Stimulated activated CD4-positive, alpha-beta T cell treated with anti-CD3 and anti-CD28 coated beads, TNF-alpha, amount 100 ng/mL, for 4 hours (primary cell): Measurements from ENCODE around the gene ZBTB25.

ENCODE experiments used
- DNase-seq, 3 experiments: peaks; one replicate each; pipeline ENCODE4 v3.0.0-alpha.2; 2020; ENCODE audit warnings: low read depth in 3 of 3

Gene ZBTB25

GRCh38 chr14:64475585-64476273 lies 27.9 kb downstream of the ZBTB25 start:
- DNase-seq: no peak

- no peak for DNase-seq
Measured at GRCh38 chr14:64474698-64475097, 28.9 kb downstream of the ZBTB25 start.

DNA sequence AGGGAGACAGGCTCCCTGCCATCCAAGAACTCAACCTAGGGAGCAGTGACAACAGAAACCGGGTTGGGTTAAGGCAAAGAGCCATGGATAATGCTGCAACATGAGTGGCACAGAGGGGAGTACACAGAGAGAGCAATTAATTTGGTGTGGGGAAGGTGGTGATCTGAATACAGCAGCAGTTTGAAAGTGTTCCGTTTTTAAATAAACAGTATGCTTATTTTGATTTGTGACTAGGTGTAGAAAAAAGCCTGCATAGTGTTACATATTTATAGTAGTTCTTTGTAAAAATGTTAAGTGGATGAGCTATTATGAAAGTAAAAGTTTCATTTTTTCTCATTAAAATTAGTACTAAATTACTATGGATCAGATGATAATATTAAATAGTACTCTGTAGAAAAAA lies 29.6 kb downstream of the ZBTB25 start:
- DNase-seq: no peak

DNA sequence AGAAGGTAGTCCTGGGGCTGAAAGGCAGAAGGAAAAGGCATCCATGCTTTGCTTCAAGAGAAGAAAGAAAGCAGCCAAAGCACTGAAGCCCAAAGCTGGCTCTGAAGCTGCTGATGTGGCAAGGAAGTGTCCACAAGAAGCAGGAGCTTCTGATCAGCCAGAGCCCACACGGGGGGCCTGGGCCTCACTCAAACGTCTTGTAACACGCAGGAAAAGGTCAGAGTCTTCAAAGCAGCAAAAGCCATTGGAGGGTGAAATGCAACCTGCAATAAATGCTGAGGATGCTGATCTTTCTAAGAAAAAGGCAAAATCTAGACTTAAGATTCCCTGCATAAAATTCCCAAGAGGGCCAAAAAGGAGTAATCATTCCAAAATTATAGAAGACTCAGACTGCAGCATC lies 35.2 kb downstream of the ZBTB25 start:
- DNase-seq: no peak

DNA sequence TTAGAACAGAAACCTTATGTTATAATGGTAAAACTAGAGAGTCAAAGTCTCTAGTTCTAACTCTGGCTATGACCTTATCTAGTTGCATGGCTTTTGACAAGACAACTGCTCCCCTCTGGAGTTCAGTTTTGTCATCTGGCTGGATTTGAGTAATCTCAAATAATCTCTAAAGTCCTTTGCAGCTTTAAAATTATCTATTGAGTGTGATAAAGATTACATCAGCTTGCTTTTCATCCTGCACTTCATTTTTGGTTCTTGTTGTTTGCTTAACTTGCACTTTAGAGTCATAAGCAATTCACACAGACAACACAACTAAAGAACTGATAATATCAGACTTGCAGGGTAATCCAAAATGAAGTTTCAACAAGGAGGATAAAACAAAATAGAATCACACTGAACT lies 36.1 kb downstream of the ZBTB25 start:
- no peak for DNase-seq

- no peak for DNase-seq
Measured at GRCh38 chr14:64467101-64467500, 36.5 kb downstream of the ZBTB25 start.

DNA sequence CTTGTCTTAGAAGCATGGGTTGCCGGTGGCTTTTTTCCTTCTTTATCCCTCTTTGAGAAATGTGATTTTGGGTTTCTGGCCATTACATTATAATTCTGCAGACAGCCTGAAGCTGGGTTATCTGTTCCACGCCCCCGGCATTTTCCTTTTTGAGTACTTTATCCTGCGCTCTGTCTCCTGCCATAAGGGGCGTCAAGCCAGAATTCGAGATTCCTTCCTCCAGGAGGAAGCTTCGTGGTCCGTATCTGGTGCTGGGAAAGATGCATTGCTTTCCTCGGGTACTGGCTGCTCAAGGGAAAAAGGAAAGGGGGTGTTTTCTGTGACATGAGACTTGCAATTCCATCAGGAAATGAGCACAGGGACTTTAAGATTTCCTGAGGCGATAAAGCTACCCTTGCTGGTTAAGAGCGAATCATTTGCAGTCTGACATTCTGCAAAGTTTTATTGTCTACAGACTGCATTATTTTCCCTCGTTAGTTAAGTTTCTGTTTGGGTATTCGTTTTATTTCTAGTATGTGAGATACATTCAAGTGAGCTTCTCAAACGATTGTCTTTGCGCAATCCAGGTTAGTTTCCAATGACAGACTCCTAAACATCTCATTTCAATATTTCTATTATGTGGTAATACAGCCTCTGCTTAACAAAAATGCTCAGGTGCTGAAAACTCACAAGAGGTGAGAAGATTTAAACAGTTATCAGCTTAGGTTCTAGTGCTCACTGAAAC lies 37.6 kb downstream of the ZBTB25 start:
- DNase-seq: no peak

DNA sequence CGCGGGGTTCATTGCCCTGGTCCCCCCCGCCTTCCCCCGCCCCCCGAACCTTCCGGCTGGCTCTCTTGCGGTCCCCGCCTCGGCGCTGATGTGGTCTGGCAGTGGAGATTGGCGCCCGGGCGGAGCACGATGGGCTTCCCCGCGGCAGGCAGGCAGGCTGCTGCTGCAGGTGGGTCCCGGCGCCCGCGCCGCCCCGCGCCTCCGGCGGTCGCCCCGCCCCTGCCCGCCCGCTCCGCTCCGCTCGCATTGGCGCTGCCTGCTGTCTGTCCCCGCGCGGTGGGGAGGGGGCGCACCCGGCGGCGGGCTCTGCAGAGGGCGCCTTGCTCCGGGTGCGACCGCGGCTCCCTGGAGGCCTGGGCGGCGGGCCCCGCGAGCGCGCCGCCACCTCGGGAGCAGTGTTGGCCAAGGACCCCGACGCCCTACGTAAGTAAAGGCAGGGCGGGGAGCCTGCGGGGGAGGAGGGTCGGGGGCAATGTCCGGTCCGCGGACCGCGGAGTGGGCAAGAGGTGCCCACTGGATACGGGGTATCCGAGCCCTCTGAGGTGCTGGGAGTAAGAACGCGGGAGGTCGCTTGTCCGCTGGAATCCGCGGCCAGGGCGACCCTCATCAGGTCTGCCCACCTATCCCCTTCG lies 38.3 kb downstream of the ZBTB25 start, which contains the start of gene AKAP5:
Gene AKAP5, plus strand, starts transcription at position 309 of the 632 bp plus-strand sequence. CDS start 2,896 bp downstream, outside the sequence.
- peak; percentile 33 to 38 (median 36) for DNase-seq

- DNase-seq: no peak
Measured at GRCh38 chr14:64464651-64465050, 39.0 kb downstream of the ZBTB25 start.

DNA sequence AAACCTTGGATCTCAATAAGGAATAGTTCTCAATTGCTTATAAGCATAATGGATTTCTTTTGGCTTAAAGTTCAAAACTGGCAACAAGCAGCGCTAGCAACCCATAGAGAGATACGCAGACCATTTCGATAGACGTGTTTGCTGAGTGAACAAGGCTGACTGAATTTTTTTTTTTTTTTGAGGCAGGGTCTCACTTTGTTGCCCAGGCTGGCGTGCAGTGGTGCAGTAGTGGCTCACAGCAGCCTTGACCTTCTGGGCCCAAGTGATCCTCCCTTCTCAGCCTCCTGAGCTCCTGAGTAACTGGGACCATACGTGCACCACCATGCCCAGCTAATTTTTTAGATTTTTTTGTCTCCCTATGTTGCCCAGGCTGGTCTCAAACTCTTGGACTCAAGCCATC lies 39.8 kb downstream of the ZBTB25 start:
- DNase-seq: no peak

- DNase-seq: no peak
Measured at GRCh38 chr14:64463195-64463594, 40.4 kb downstream of the ZBTB25 start.

- DNase-seq: no peak
Measured at GRCh38 chr14:64461221-64461620, 42.4 kb downstream of the ZBTB25 start.

DNA sequence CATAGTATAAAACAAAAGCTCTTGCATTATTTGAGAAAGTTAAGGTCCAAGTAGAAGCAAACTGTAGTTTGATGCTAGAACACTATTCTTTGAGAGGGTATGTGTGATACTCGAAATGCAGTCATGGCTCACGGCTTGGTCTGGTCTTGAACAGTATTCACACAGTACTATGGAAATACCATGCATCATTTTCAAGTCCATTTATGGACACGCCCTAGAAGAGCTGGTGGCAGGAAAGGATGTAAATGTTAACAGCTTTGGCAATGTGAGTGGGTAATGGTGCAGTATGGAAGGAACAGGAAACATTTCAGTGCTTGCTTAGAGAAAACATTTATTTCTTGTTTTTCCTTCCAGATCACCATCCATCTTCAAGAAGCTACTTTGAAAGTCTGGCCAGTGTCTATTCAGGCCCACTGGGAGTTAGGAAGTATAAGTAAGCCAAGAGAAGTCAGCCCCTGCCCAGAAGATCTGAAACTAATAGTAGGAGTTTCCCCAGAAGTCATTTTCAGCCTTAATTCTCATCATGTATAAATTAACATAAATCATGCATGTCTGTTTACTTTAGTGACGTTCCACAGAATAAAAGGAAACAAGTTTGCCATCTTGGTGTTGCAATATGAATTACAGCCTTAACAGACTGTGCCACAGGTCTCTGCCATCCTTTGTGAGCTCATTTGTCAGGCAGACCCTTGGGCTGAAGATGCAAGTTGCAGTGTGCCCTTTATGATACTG lies 44.1 kb downstream of the ZBTB25 start:
- DNase-seq: no peak

GRCh38 chr14:64454671-64455070 lies 49.0 kb downstream of the ZBTB25 start:
- no peak for DNase-seq

DNA sequence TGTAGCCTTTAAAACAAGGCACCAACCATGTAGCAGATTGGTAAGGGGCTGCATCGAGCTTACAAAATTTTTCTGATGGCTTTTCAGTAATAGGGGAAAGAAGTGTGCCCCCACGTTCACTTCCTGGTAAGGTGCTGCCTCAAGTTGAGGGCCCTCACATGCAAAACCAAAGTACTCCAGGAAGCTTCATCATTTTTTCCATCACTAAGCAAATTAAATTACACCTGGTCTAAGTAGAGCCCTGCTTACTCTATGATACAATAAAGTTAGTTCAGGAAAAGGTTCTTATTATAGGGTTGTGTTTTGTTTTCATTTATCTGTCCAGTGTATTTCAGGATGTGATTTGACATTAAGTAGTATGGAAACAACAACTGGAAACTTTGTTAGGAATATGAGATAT lies 53.4 kb downstream of the ZBTB25 start:
- no peak for DNase-seq

- DNase-seq: no peak
Measured at GRCh38 chr14:64447876-64448670, 55.6 kb downstream of the ZBTB25 start.

- no peak for DNase-seq
Measured at GRCh38 chr14:64444984-64445845, 58.4 kb downstream of the ZBTB25 start.

DNA sequence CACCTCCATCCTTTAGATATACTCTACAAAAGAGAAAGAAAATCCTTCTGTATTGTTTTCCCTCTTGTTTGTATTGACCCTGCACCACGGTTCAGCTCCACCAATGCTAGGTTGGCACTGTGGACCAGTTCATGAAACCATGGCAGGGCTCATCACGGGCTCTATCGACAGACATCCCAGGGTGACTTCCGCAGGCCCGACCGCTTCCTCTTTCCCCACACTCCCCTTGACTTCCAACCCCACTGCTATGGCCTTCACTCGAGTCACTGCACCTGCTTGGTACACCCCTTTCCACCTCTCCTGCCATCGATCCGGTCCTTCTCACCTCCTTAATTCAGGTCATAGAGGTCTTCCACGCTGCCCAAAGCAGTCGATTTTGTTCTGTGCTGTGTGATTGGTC lies 59.5 kb downstream of the ZBTB25 start:
- no peak for DNase-seq

- no peak for DNase-seq
Measured at GRCh38 chr14:64442300-64442988, 61.2 kb downstream of the ZBTB25 start.

DNA sequence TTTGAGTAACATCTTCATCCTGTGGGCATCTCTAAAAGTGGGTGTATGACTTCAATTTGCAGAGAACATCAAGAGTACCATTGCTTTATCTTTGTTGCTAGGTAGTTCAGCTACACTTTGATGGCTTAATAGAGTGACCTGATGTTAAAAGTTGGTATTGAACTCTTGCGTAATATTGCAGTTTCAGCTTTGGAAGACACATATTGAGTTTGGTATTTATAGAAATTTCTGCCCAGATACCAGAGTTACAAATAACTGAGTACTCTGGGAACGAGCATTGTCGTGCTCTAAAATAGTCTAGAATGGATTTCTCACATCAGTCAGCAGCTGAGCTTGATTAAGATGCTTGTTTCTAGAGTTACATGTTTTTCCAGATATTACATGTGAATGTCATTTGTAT lies 63.1 kb downstream of the ZBTB25 start:
- DNase-seq: no peak
